ENCODE measurements around the gene ANO6.
"Not testable (repeated sequence)": the region's sequence is repeated elsewhere in the genome, so short reads cannot be mapped to it uniquely, and the experiment has no call there.

Gene ANO6

GRCh38 chr12:45215419-45216229 lies at the start of gene ANO6:
Gene ANO6 (plus strand): TSS chr12:45216095. CDS start chr12:45216322, 227 bp downstream.
- DNase-seq = peak; percentile 23

DNA sequence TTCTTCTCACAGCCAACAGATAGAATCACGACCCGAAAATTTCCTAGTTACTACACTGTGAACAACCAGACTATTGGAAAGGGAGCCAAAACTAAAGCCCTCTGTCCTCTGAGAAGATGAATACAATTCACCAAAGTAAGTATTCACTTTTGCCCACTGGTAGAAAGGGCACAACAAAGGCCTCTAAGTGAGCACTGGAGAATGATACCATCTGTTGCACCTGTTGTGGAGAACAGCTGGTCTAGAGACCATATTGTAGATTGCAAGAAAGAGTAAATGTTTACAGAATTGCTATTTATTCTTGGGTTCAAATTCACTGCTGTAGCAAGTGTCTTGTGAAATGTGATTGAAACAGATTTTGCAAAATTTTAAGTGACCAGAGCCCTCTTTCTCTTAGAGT lies 46.9 kb upstream of the ANO6 start:
- no peak for DNase-seq

DNA sequence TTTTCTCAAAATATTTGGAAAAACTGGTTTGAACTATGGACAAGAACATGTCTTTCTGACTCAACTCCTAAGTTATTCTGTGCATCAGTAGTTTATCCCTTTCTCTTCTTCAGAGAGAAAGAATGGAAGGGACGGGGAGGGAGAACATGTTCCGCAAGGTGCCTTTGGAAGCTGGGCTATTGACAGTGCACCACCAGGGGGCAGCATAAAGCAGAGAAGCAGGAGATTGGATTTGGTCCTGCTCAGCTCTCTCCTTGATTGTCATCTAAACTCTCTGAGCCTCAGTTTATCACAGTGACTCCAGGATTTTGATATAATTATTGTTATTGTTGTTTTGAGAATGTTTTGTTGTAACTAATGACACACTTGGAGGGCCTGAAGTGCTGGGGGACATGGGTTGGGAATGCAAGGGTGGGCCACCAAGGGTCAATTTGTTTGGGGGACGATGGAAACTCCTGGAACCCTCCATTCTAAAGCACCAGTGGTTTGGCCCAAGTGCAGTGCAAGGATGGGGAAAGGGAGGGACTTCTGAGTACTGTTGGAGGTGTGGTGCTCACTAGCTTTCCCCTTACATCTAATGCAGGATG lies 45.3 kb upstream of the ANO6 start:
- DNase-seq = peak; percentile 25

- DNase-seq = not testable (repeated sequence)
Observed at GRCh38 chr12:45173293-45173692, 42.6 kb upstream of the ANO6 start.

DNA sequence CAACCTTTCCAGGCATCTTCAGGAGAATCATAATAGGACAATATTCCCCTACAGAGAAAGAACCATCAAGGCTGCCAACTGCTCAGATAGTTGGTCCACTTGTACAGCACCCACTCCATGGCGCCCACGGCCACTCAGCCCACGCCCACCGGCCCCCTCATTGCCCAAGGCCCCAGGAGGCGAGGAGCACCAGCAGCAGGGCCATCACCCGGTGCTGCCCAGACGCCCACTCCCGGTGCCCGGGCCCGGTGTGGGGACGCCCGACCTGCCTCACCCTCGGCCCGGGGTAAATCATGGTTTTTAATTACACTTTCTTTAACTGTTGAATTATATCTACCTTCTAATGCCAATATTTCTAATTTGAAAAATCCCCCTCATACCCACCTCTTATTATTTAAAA lies 41.3 kb upstream of the ANO6 start:
- DNase-seq = no peak

- no peak for DNase-seq
Observed at GRCh38 chr12:45178771-45179170, 37.1 kb upstream of the ANO6 start.

- no peak for DNase-seq
Observed at GRCh38 chr12:45182511-45182910, 33.4 kb upstream of the ANO6 start.

DNA sequence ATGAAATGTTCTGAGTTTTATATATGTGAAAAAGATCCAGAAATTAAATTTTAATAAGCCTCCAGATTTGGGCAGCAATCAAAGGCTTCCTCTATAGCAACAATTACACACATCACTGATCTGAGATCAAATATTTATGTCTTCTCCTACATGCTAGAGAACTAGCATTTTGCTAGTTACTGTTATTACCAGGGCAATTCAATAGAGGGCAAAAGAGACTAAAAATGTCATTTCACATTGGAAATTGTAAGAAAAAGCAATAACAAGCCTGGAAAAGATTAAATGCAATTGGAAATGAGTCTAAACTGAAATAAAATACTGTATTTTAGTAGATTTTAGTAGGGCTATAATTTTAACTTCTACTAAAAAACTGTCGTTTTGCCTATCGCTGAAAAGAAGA lies 32.6 kb upstream of the ANO6 start:
- DNase-seq = no peak

DNA sequence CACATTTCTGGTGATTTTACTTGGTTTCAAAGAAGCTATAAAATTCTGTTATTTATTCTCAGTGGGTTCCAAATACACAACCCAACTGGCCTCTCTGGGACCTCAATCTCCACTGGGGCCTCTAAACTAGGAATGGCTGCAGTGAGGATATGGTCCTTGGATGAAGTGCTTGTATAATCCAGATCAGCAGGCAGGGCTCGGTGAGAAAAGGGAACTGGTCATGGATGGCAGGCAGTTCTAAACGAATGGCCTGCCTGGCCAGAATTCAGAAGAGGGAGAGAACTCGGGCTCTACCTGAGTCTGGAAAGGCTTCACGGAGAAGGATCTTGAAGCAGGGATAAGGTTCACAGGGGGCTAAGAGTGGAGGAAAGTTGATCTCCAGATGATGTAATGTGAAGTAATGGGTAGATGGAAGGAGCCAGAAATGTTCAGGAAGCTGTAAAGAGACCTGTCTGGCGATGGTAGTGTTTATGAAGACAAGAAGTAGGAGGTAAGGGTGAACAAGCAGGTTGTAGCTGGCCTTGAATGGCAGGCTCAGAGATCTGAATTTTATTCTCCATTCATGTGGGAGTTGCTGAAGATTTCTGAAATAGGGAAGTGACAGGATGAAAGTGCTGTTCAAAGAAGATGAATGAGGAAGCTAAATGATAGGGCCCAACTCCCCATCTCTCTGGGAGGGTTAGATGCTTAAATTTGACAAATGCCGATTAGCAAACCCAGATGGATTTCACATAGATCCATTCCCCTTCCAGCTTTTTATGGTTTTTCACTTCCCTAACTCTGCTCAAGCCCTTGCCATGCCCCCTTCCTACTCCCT lies 31.5 kb upstream of the ANO6 start:
- DNase-seq = no peak

GRCh38 chr12:45186762-45187161 lies 29.1 kb upstream of the ANO6 start:
- DNase-seq = no peak

GRCh38 chr12:45189766-45190403 lies 26.0 kb upstream of the ANO6 start:
- no peak for DNase-seq

DNA sequence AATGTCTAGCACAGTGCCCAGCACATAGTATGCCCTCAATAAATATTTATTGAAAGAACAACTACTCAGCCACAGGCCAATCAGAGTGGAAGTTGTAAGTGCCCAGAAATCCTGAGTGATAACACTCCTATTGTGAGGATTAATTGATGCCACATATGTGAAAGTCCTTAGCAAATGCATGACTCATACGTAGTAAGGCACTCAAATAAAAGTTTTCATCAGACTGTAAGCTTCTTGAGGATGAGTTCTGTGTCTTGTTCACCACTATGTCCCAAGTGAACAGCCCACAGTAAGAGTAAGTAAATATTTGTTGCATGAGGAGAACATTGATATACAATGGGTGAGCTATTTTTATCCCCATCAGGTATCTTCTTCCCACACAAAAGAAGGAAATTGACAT lies 24.7 kb upstream of the ANO6 start:
- no peak for DNase-seq

DNA sequence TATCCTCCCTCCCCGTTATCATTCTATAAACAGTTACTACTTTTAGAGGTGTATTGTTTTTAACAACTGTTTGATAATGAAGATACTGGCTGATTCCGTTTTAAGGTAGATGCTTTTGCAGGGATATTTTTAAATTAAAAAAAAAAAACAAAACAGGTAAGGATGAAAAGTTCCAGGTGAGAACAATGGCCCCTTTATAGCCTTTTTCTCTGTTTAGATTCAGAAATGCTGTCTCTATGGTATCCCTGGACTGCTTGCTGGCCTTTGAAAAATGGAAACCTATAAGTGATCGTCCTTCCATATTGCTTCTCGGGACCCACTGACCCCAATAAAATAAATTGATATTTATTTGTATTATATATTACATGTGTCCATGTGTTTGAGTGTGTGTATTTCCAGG lies 23.2 kb upstream of the ANO6 start:
- no peak for DNase-seq

GRCh38 chr12:45200491-45201043 lies 15.3 kb upstream of the ANO6 start:
- DNase-seq = no peak

GRCh38 chr12:45203767-45204166 lies 12.1 kb upstream of the ANO6 start:
- DNase-seq = no peak

DNA sequence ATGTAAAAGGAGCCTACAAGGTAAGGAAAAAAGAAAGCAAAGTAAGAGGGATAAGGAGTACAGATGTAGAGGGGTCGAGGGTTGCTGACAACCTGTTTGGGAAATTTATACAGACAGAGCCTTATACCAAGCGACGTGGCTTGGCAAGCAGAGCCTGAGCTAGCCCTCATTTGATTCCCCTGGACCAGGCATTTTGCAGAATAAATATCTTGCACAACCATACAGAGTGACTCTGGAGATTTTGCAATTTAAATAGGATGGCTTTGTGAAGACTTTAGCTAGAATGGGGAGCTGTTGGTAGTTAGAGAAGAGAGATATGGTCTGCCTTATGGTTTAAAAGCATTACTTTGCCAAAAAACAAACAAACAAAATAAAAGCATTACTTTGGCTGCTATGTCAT lies 11.1 kb upstream of the ANO6 start:
- DNase-seq = no peak

- DNase-seq = no peak
Observed at GRCh38 chr12:45205165-45205825, 10.6 kb upstream of the ANO6 start.

GRCh38 chr12:45208604-45209487 lies 7.0 kb upstream of the ANO6 start:
- no peak for DNase-seq

GRCh38 chr12:45209784-45210183 lies 6.1 kb upstream of the ANO6 start:
- DNase-seq = no peak

DNA sequence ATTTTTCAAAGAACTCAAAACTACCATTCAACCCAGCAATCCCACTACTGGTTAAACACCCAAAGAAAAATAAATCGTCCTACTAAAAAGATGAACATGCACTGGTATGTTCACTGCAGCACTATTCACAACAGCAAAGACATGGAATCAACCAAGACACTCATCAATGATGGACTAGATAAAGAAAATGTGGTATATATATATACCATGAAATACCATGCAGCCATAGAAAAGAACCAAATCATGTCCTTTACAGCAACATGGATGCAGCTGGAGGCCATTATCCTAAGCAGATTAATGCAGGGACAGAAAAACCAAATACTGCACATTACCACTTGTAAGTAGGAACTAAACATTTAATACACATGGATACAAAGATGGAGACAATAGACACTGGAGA lies 3.8 kb upstream of the ANO6 start:
- DNase-seq = no peak

GRCh38 chr12:45213107-45213506 lies 2.8 kb upstream of the ANO6 start:
- no peak for DNase-seq
